Heart right ventricle (tissue), 16 donors: ENCODE data around the gene TSPAN33. TPM values are rescaled to one million over a fixed set of nuclear protein-coding genes. Genes with fewer than 3 reads are reported as not detected.

ENCODE experiments used
- ATAC-seq, 8 donors: fragments of 200-7000 bp; cut with Tn5 transposase; one replicate each; pipeline ENCODE4 v1.9.1; 2020; ENCODE audit warnings: mild to moderate bottlenecking in 8 of 8, moderate library complexity in 8 of 8, moderate number of reproducible peaks in 1 of 8
- DNase-seq, 2 donors: peaks; one replicate each; pipeline ENCODE4 v3.0.0-alpha.2; 2020
- H3K27ac ChIP-seq, 10 donors: fragments of 200-600 bp; sonication (generic) in 2 of 10; one replicate each; pipeline versions ENCODE4 v1.5.0 to v1.8.0; 2020 to 2022; ENCODE audit warnings: mild to moderate bottlenecking in 3 of 10
- H3K27me3 ChIP-seq, 7 donors: fragments of 200-600 bp; one replicate each; pipeline ENCODE4 v1.8.0; 2021 to 2022; ENCODE audit warnings: mild to moderate bottlenecking in 2 of 7
- H3K36me3 ChIP-seq, 9 donors: fragments of 200-600 bp; sonication (generic) in 1 of 9; one replicate each; pipeline versions ENCODE4 v1.5.0 to v1.8.0; 2020 to 2022; ENCODE audit warnings: mild to moderate bottlenecking in 2 of 9
- H3K4me1 ChIP-seq, 9 donors: fragments of 200-600 bp; sonication (generic) in 1 of 9; one replicate each; pipeline versions ENCODE4 v1.5.0 to v1.8.0; 2020 to 2022; ENCODE audit warnings: mild to moderate bottlenecking in 4 of 9
- H3K4me3 ChIP-seq, 10 donors: fragments of 200-600 bp; sonication (generic) in 2 of 10; one replicate each; pipeline versions ENCODE4 v1.5.0 to v1.8.0; 2020 to 2022; ENCODE audit warnings: mild to moderate bottlenecking in 7 of 10, moderate library complexity in 2 of 10
- H3K9me3 ChIP-seq, 11 donors: fragments of 200-600 bp in 10 of 11; sonication (generic) in 2 of 11; one replicate each; pipeline versions ENCODE4 v1.5.0 to v1.8.0; 2013 to 2022; ENCODE audit warnings: mild to moderate bottlenecking in 2 of 11, control low read depth in 1 of 11, moderate library complexity in 1 of 11
- CTCF ChIP-seq, 9 donors: fragments of 200-600 bp; sonication (generic) in 2 of 9; IDR thresholded peaks; one replicate each; pipeline versions ENCODE4 v1.5.0 to v1.8.0; 2021 to 2022; ENCODE audit warnings: antibody characterized with exemption in 9 of 9, mild to moderate bottlenecking in 5 of 9, moderate library complexity in 1 of 9
- WGBS, 2 donors: extraction: QIAGEN DNeasy Blood & Tissue Kit; methylation state at CpG; one replicate each; pipeline ENCODE4 v1.1.7; 2013; ENCODE audit warnings: inconsistent platforms in 1 of 2; 5-methylcytosine and 5-hydroxymethylcytosine counted together
- intact Hi-C, 10 donors: fragments of 100-400 bp; cut with DNase I; formaldehyde crosslinking; loops; one replicate each; pipeline versions ENCODE4 v1.11.1 to v1.14.2; 2022
- polyA plus RNA-seq, 2 donors: library from polyadenylated mRNA; stranded (reverse); fragments of 200-250 nt; gene quantifications; one replicate each; pipeline ENCODE4 v1.2.3, GENCODE V29; 2013
- total RNA-seq, 10 donors: library from RNA; stranded (reverse); fragmentation: NEBNext Ultra II Directional in 3 of 10; extraction: Animal tissue kit (Norgen Biotek cat#: 25700) in 3 of 10; gene quantifications; one replicate each; pipeline versions ENCODE4 v1.2.1 to v1.2.4, GENCODE V29; 2021 to 2023
- donor health status: Arrhythmogenic right ventricular cardiomyopathy.
- donor health status: ischemic (EF 13 %, LVEDD 7.1; RV severe dilation, severe dysfunction).
- donor health status: healthy with polysubstance abuse.
- donor health status: DM: no; HTN: yes; CAD: no.
- donor health status: DM: no; HTN: no; CAD: no.
- donor health status: ischemic (EF 25% LVEDD 6.9; RV normal size, moderate dysfunction).
- donor health status: ischemic (EF 25% LVEDD 5.7; RV mildly dilated, moderate dysfunction).
- donor health status: healthy.
- donor health status: DM: yes; HTN: yes; CAD: no.
- donor health status: Ischemic cardiomyopathy.
- donor health status: ischemic (EF 35%, LVEDD 5.7; RV mildly dilated, moderate dysfunction).
- donor health status: nonischemic (EF 11% LVEDD 7.7; RV severe dilation, severe dysfunction).
- donor health status: DM: yes; HTN: yes; CAD: no.
- donor health status: PGD.
- donor health status: ischemic (EF 29% LVEDD 5.4; RV normal size, mild dysfunction).
- donor health status: nonischemic (EF 23%, LVEDD 6.1; RV moderate dilation, normal function).

The TSPAN33 gene
- total and polyA plus RNA-seq, 12 donors, result 2.8 to 13.1 (median 8.6) TPM

- Histone ChIP-seq H3K36me3 (no peaks in the 10 kb centered on the region), H3K4me3 (no peak overlapping the region), H3K9me3 (no peaks in the 10 kb centered on the region), H3K27me3 (no peaks in the 10 kb centered on the region), H3K4me1 (no peaks in the 10 kb centered on the region), H3K27ac (no peak overlapping the region)
- ATAC-seq (no peak), DNase-seq (no peak)
- intact Hi-C loops, result no loop called here
- TF ChIP-seq CTCF (IDR thresholded peaks at IDR 0.05), result no peak
- WGBS, 2 donors, result 67 to 69% methylated on average over 6 of the region's 6 CpGs
These were observed 42.8 kb upstream of the TSPAN33 start for GRCh38 chr7:129101746-129102145.

GRCh38 chr7:129103561-129104324, 40.8 kb upstream of the TSPAN33 start:
- DNase-seq (no peak), ATAC-seq (no peak)
- no peak overlapping the region for H3K27ac ChIP-seq
- intact Hi-C loops, result no loop called here
- WGBS, 2 donors, result 91 to 94% methylated on average over 4 of the region's 4 CpGs
- no peaks in the 10 kb centered on the region for H3K4me1 ChIP-seq
- H3K9me3 ChIP-seq, result no peaks in the 10 kb centered on the region
- no peak for TF ChIP-seq CTCF (IDR thresholded peaks at IDR 0.05)
- H3K36me3 ChIP-seq, result no peaks in the 10 kb centered on the region
- H3K27me3 ChIP-seq, result no peaks in the 10 kb centered on the region
- H3K4me3 ChIP-seq, result no peak overlapping the region

- Histone ChIP-seq H3K4me1 (no peaks in the 10 kb centered on the region), H3K27me3 (peaks cover 0 to 5% (median 0%) of the 10 kb centered on the region in 7 donors), H3K4me3 (no peak overlapping the region), H3K27ac (no peak overlapping the region), H3K36me3 (no peaks in the 10 kb centered on the region), H3K9me3 (no peaks in the 10 kb centered on the region)
- DNase-seq (no peak), ATAC-seq (no peak)
- 90 to 94% methylated on average over 4 of the region's 4 CpGs for WGBS, 2 donors
- intact Hi-C loops, result no loop called here
- TF ChIP-seq CTCF (IDR thresholded peaks at IDR 0.05), result no peak
These were observed 35.9 kb upstream of the TSPAN33 start for GRCh38 chr7:129108581-129108980.

- TF ChIP-seq CTCF (IDR thresholded peaks at IDR 0.05), result no peak
- no peaks in the 10 kb centered on the region for H3K4me1 ChIP-seq
- peaks cover 0 to 9% (median 0%) of the 10 kb centered on the region in 7 donors for H3K27me3 ChIP-seq
- ATAC-seq (no peak), DNase-seq (no peak)
- H3K9me3 ChIP-seq, result peaks cover 0 to 7% (median 0%) of the 10 kb centered on the region in 11 donors
- H3K36me3 ChIP-seq, result no peaks in the 10 kb centered on the region
- H3K4me3 ChIP-seq, result no peak overlapping the region
- 87 to 91% methylated on average over 1 of the region's 1 CpG for WGBS, 2 donors
- H3K27ac ChIP-seq, result no peak overlapping the region
- intact Hi-C loops, result no loop called here
These were observed 34.1 kb upstream of the TSPAN33 start for GRCh38 chr7:129110258-129110981.
